Measurements from ENCODE around the gene B4GALT2. TPM values are rescaled to one million over a fixed set of nuclear protein-coding genes. Genes with fewer than 3 reads are reported as not detected.

B4GALT2 gene
- total and polyA plus RNA-seq, 9 of the 15 experiments (the other 6 are each of a cell fraction or from before 2014, with no cell fraction given), result 1.3 to 86.8 (median 43.8) TPM

DNA sequence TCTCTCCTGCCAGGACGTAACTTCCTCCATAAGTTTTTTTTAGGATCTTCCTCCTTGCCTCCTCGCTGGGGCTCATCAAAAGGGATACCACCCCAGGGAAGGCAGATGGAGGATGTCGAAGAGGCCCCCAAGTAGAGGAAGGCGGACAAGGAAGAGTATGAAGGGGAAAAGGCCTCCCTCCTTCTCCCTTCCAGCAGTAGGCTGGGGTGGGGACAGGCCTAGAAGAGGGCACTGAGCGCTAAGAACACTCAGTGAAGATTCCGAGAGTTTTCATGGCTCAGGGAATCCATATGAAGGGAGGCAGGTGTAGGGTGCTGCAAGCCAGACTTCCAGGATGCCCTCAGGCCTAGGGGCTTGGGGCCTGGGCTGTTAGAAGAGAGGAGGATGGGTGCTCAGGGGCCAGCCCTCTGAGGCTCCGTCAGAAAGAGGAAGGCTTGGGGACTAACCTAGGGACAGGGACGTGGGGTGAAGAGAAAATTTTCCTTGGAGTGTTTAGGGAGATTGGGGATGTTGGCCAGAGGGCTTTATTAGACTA lies 54.1 kb downstream of the B4GALT2 start (continued):
- TF ChIP-seq ADNP (tag; IDR thresholded peaks at IDR 0.05), result no peak
- TF ChIP-seq, protein P1, sequence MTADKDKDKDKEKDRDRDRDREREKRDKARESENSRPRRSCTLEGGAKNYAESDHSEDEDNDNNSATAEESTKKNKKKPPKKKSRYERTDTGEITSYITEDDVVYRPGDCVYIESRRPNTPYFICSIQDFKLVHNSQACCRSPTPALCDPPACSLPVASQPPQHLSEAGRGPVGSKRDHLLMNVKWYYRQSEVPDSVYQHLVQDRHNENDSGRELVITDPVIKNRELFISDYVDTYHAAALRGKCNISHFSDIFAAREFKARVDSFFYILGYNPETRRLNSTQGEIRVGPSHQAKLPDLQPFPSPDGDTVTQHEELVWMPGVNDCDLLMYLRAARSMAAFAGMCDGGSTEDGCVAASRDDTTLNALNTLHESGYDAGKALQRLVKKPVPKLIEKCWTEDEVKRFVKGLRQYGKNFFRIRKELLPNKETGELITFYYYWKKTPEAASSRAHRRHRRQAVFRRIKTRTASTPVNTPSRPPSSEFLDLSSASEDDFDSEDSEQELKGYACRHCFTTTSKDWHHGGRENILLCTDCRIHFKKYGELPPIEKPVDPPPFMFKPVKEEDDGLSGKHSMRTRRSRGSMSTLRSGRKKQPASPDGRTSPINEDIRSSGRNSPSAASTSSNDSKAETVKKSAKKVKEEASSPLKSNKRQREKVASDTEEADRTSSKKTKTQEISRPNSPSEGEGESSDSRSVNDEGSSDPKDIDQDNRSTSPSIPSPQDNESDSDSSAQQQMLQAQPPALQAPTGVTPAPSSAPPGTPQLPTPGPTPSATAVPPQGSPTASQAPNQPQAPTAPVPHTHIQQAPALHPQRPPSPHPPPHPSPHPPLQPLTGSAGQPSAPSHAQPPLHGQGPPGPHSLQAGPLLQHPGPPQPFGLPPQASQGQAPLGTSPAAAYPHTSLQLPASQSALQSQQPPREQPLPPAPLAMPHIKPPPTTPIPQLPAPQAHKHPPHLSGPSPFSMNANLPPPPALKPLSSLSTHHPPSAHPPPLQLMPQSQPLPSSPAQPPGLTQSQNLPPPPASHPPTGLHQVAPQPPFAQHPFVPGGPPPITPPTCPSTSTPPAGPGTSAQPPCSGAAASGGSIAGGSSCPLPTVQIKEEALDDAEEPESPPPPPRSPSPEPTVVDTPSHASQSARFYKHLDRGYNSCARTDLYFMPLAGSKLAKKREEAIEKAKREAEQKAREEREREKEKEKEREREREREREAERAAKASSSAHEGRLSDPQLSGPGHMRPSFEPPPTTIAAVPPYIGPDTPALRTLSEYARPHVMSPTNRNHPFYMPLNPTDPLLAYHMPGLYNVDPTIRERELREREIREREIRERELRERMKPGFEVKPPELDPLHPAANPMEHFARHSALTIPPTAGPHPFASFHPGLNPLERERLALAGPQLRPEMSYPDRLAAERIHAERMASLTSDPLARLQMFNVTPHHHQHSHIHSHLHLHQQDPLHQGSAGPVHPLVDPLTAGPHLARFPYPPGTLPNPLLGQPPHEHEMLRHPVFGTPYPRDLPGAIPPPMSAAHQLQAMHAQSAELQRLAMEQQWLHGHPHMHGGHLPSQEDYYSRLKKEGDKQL (CRISPR knock-in tag; IDR thresholded peaks at IDR 0.05; ENCODE audit: borderline replicate concordance), result 0 out of 2 replicates have a peak, but pooled peaks have one; percentile 13
- TF ChIP-seq KDM2B (CRISPR knock-in tag; IDR thresholded peaks at IDR 0.05), result no peak
- peak; percentile 25; the same call in 1 of the 2 replicates for TF ChIP-seq ZFX (CRISPR knock-in tag; IDR thresholded peaks at IDR 0.05)
- TF ChIP-seq, protein P2, sequence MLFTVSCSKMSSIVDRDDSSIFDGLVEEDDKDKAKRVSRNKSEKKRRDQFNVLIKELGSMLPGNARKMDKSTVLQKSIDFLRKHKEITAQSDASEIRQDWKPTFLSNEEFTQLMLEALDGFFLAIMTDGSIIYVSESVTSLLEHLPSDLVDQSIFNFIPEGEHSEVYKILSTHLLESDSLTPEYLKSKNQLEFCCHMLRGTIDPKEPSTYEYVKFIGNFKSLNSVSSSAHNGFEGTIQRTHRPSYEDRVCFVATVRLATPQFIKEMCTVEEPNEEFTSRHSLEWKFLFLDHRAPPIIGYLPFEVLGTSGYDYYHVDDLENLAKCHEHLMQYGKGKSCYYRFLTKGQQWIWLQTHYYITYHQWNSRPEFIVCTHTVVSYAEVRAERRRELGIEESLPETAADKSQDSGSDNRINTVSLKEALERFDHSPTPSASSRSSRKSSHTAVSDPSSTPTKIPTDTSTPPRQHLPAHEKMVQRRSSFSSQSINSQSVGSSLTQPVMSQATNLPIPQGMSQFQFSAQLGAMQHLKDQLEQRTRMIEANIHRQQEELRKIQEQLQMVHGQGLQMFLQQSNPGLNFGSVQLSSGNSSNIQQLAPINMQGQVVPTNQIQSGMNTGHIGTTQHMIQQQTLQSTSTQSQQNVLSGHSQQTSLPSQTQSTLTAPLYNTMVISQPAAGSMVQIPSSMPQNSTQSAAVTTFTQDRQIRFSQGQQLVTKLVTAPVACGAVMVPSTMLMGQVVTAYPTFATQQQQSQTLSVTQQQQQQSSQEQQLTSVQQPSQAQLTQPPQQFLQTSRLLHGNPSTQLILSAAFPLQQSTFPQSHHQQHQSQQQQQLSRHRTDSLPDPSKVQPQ (CRISPR knock-in tag; IDR thresholded peaks at IDR 0.05; ENCODE audit: borderline replicate concordance), result no peak

Measured in K562 (cell line).